Karpas-422 (cell line): ENCODE measurements around the gene DBX2. TPM values are rescaled to one million over a fixed set of nuclear protein-coding genes. Genes with fewer than 3 reads are reported as not detected.
A peak's percentile ranks its signal among the peaks of the same experiment; 100 is the strongest.
"Not testable (repeated sequence)": the region's sequence is repeated elsewhere in the genome, so short reads cannot be mapped to it uniquely, and the experiment has no call there.

Experiments
- DNase-seq: peaks from one replicate; pipeline ENCODE4 v3.0.0-alpha.2; 2015
- H2AFZ ChIP-seq: fragments of 200-600 bp; sonication (generic); 2 replicates; pipeline ENCODE4 v1.6.1; 2014; ENCODE audit warnings: antibody characterized with exemption, low read length, mixed read lengths
- H3K27ac ChIP-seq: fragments of 200-600 bp; sonication (generic); 2 replicates; pipeline ENCODE4 v1.5.1; 2014; ENCODE audit warnings: mild to moderate bottlenecking, low read length, moderate library complexity
- H3K27me3 ChIP-seq: fragments of 200-600 bp; sonication (generic); 2 replicates; pipeline ENCODE4 v1.6.1; 2014; ENCODE audit warnings: low read length, mixed read lengths
- H3K36me3 ChIP-seq: fragments of 200-600 bp; sonication (generic); 2 replicates; pipeline ENCODE4 v1.6.1; 2014; ENCODE audit warnings: low read length, mixed read lengths; ENCODE audit not compliant: insufficient read depth
- H3K4me1 ChIP-seq: fragments of 200-600 bp; sonication (generic); 2 replicates; pipeline ENCODE4 v1.6.1; 2014; ENCODE audit warnings: mild to moderate bottlenecking, low read length, mixed read lengths
- H3K4me2 ChIP-seq: fragments of 200-600 bp; sonication (generic); 2 replicates; pipeline ENCODE4 v1.6.1; 2014; ENCODE audit warnings: low read length, low read depth, mild to moderate bottlenecking; ENCODE audit not compliant: poor library complexity, severe bottlenecking
- H3K4me3 ChIP-seq: fragments of 200-600 bp; sonication (generic); 2 replicates; pipeline ENCODE4 v1.5.1; 2014; ENCODE audit warnings: mild to moderate bottlenecking, antibody characterized with exemption, low read length, mixed read lengths
- H3K79me2 ChIP-seq: fragments of 200-600 bp; sonication (generic); 2 replicates; pipeline ENCODE4 v1.6.1; 2014; ENCODE audit warnings: mild to moderate bottlenecking, low read length, mixed read lengths
- H3K9ac ChIP-seq: fragments of 200-600 bp; sonication (generic); 2 replicates; pipeline ENCODE4 v1.6.0; 2014; ENCODE audit warnings: low read length
- H3K9me2 ChIP-seq: fragments of 200-600 bp; sonication (generic), shearing (Covaris generic); replicated peaks from 2 replicates; pipeline ENCODE4 v1.6.0; 2014; ENCODE audit warnings: mild to moderate bottlenecking, low read length, moderate library complexity; ENCODE audit not compliant: insufficient read depth
- H3K9me3 ChIP-seq: fragments of 300-700, 200-600 bp; sonication (generic); 2 replicates; pipeline ENCODE4 v1.6.1; 2014; ENCODE audit warnings: low read length, mixed read lengths
- H4K20me1 ChIP-seq: fragments of 200-600 bp; sonication (generic); 2 replicates; pipeline ENCODE4 v1.6.1; 2014; ENCODE audit warnings: mild to moderate bottlenecking, antibody characterized with exemption, low read length, low read depth; ENCODE audit not compliant: insufficient read depth
- total RNA-seq: library from RNA; depleted of rRNA; stranded (reverse); fragments of >200 nt; shearing (Covaris generic); gene quantifications from 2 replicates; pipeline ENCODE4 v1.2.3, GENCODE V29; 2014; ENCODE audit warnings: low replicate concordance; rRNA removed

The DBX2 gene
- total RNA-seq, 1 experiment from 2014 or later = not detected

GRCh38 chr12:44984863-44985262, 66.0 kb downstream of the DBX2 start:
- H3K4me2 ChIP-seq, H3K9ac ChIP-seq, H4K20me1 ChIP-seq, H3K27ac ChIP-seq, H2AFZ ChIP-seq, H3K4me3 ChIP-seq, H3K9me2 ChIP-seq, H3K36me3 ChIP-seq, H3K4me1 ChIP-seq, H3K79me2 ChIP-seq, H3K9me3 ChIP-seq, H3K27me3 ChIP-seq, DNase-seq: not testable (repeated sequence)

GRCh38 chr12:44979918-44980317, 71.0 kb downstream of the DBX2 start:
- H3K27me3 ChIP-seq = no peaks in the 10 kb centered on the region
- no peak for DNase-seq
- H3K9ac ChIP-seq = no peak overlapping the region
- H3K4me3 ChIP-seq = no peak overlapping the region
- H3K9me3 ChIP-seq = no peaks in the 10 kb centered on the region
- no peaks in the 10 kb centered on the region for H3K79me2 ChIP-seq
- H3K9me2 ChIP-seq = no peaks in the 10 kb centered on the region
- no peak overlapping the region for H3K4me2 ChIP-seq
- no peaks in the 10 kb centered on the region for H4K20me1 ChIP-seq
- H3K4me1 ChIP-seq = no peaks in the 10 kb centered on the region
- no peaks in the 10 kb centered on the region for H3K36me3 ChIP-seq
- H2AFZ ChIP-seq = no peak overlapping the region
- H3K27ac ChIP-seq = no peak overlapping the region

GRCh38 chr12:44976246-44976645, 74.7 kb downstream of the DBX2 start:
- Histone ChIP-seq H4K20me1 (no peaks in the 10 kb centered on the region), H3K27ac (no peak overlapping the region), H3K9me2 (no peaks in the 10 kb centered on the region), H3K36me3 (no peaks in the 10 kb centered on the region), H2AFZ (no peak overlapping the region), H3K4me1 (no peaks in the 10 kb centered on the region), H3K9me3 (no peaks in the 10 kb centered on the region), H3K27me3 (no peaks in the 10 kb centered on the region), H3K9ac (no peak overlapping the region), H3K4me3 (no peak overlapping the region), H3K79me2 (no peaks in the 10 kb centered on the region), H3K4me2 (no peak overlapping the region)
- DNase-seq = no peak

GRCh38 chr12:44972746-44973421, 78.0 kb downstream of the DBX2 start:
- Histone ChIP-seq H3K9me3 (no peaks in the 10 kb centered on the region), H3K36me3 (no peaks in the 10 kb centered on the region), H3K4me1 (no peaks in the 10 kb centered on the region), H2AFZ (no peak overlapping the region), H3K27ac (no peak overlapping the region), H3K4me2 (no peak overlapping the region), H4K20me1 (no peaks in the 10 kb centered on the region), H3K9ac (no peak overlapping the region), H3K4me3 (no peak overlapping the region), H3K27me3 (no peaks in the 10 kb centered on the region), H3K79me2 (no peaks in the 10 kb centered on the region), H3K9me2 (no peaks in the 10 kb centered on the region)
- DNase-seq = peak; percentile 75

GRCh38 chr12:44968965-44969364, 81.9 kb downstream of the DBX2 start:
- no peaks in the 10 kb centered on the region for H3K9me3 ChIP-seq
- no peaks in the 10 kb centered on the region for H3K9me2 ChIP-seq
- H3K27me3 ChIP-seq = no peaks in the 10 kb centered on the region
- no peak overlapping the region for H3K4me3 ChIP-seq
- DNase-seq = no peak
- no peaks in the 10 kb centered on the region for H3K36me3 ChIP-seq
- no peaks in the 10 kb centered on the region for H3K79me2 ChIP-seq
- no peak overlapping the region for H2AFZ ChIP-seq
- H3K4me1 ChIP-seq = no peaks in the 10 kb centered on the region
- no peak overlapping the region for H3K27ac ChIP-seq
- no peak overlapping the region for H3K9ac ChIP-seq
- H3K4me2 ChIP-seq = no peak overlapping the region
- no peaks in the 10 kb centered on the region for H4K20me1 ChIP-seq

Other genes starting within 250 kb of the DBX2 start
- 188 and 207 TPM in 2 replicates for gene NELL2, start 174.8 kb downstream of the DBX2 start, total RNA-seq
- 0.14 and 1.1 TPM in 2 replicates for gene ANO6, start 165.0 kb upstream of the DBX2 start, total RNA-seq